Measurements from ENCODE around the gene SLC13A5. TPM values are rescaled to one million over a fixed set of nuclear protein-coding genes. Genes with fewer than 3 reads are reported as not detected.

The SLC13A5 gene
- total and polyA plus RNA-seq, 4 donors: 88.4 to 399 (median 244) TPM

DNA sequence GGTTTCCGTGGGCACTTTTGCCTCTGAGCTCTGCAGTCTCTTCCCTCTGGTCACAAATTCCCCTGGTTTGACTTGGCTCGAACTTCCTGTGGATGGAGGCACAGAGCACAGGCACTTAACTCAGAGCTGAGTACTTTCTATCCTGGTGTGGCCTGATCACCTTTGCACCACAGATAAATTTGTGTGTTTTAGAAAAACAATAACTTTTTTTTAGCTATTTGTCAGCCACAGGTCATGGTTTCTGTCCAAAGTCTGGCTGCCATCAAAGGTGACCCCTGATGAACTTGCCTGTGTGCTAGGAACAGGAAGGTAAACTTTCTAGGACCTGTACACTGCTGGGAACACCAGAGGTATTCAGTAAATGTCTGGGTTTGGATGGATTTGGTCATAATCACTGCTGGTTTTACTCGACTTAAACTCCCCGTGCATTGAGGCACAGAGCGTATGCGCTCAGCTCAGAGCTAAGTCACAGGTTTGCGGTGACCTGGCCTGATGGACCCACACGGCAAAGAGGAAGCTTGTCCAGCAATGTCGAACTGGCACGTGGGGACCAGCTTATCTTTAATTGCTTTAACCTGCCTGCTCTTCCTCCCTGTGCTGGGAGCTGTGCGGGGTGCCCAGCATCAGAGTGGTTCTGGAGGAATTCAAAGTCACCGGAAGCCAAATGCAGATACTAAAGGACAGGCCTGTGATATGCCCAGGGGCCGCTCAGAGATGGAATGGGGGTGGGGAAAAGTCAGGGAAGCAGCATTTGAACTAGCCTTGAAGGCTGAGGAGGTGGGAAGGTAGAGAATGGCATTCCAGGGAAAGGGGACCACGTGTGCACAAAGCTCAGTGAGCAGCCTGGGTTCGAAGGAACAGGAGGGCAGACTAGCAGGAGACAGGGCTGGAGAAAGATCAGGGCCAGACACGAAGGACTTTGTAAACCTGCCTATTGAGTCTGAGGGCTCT lies 12.9 kb downstream of the SLC13A5 start (continued):
- TF ChIP-seq NR2F2 (IDR thresholded peaks at IDR 0.05) (peak; percentile 96), HNF4A (conservative IDR thresholded peaks at IDR 0.05) (peak; percentile 98 to 99), TAF1 (conservative IDR thresholded peaks at IDR 0.05) (no peak), GABPA (IDR thresholded peaks at IDR 0.05 in 1 of 2, conservative IDR thresholded peaks at IDR 0.05 in 1 of 2) (peak in 1 of 2 donors; percentile 69), YY1 (IDR thresholded peaks at IDR 0.05) (peak; percentile 92), HNF4G (IDR thresholded peaks at IDR 0.05) (peak; percentile 96), JUND (IDR thresholded peaks at IDR 0.05) (peak; percentile 85 to 91), MAX (IDR thresholded peaks at IDR 0.05) (peak; percentile 92)
- TF ChIP-seq, protein P1, sequence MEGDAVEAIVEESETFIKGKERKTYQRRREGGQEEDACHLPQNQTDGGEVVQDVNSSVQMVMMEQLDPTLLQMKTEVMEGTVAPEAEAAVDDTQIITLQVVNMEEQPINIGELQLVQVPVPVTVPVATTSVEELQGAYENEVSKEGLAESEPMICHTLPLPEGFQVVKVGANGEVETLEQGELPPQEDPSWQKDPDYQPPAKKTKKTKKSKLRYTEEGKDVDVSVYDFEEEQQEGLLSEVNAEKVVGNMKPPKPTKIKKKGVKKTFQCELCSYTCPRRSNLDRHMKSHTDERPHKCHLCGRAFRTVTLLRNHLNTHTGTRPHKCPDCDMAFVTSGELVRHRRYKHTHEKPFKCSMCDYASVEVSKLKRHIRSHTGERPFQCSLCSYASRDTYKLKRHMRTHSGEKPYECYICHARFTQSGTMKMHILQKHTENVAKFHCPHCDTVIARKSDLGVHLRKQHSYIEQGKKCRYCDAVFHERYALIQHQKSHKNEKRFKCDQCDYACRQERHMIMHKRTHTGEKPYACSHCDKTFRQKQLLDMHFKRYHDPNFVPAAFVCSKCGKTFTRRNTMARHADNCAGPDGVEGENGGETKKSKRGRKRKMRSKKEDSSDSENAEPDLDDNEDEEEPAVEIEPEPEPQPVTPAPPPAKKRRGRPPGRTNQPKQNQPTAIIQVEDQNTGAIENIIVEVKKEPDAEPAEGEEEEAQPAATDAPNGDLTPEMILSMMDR (IDR thresholded peaks at IDR 0.05; ENCODE audit: low read depth, low read length, missing input control): no peak

DNA sequence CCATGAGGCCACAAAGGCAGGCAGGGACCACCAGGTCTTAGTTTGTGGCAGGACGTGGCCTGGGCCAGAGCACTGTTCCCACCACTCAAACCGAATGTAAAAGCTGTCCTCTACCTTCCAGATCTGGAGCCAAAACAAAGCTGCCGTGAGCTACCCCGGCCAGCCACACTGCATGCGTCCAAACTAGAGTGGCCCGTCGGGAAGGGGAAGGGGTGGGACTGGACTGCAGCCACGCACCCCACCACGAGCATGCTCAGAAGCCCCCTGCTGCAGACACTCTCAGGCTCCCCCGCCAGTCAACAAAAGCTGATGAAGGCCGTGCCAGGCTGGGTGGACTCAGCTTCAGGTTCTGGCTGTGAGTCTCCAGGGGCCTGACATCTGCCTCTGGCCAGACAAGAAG lies 15.2 kb downstream of the SLC13A5 start:
- H3K9ac ChIP-seq (ENCODE audit: low read depth in 1 of 2, low read length in 2 of 2): no peak overlapping the region
- H3K27ac ChIP-seq (ENCODE audit: low read depth in 1 of 2, low read length in 2 of 2): peak overlapping the region in 1 of 2 donors; percentile 13
- H3K36me3 ChIP-seq (ENCODE audit: control insufficient read depth in 4 of 4, insufficient read depth in 3 of 4, low read depth in 1 of 4, low read length in 3 of 4): peaks cover 7 to 45% (median 36%) of the 10 kb centered on the region in 4 donors
- peaks cover 24 to 48% (median 40%) of the 10 kb centered on the region in 4 donors for H3K4me1 ChIP-seq (ENCODE audit: control insufficient read depth in 4 of 4, insufficient read depth in 4 of 4, low read length in 3 of 4)
- no peaks in the 10 kb centered on the region for H3K9me3 ChIP-seq (ENCODE audit: control insufficient read depth in 4 of 4, low read length in 3 of 4)
- TF ChIP-seq YY1 (IDR thresholded peaks at IDR 0.05): no peak
- no peak for TF ChIP-seq HNF4G (IDR thresholded peaks at IDR 0.05)
- TF ChIP-seq, protein P2, sequence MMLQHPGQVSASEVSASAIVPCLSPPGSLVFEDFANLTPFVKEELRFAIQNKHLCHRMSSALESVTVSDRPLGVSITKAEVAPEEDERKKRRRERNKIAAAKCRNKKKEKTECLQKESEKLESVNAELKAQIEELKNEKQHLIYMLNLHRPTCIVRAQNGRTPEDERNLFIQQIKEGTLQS (IDR thresholded peaks at IDR 0.05): no peak
- no peak for TF ChIP-seq RAD21 (IDR thresholded peaks at IDR 0.05)
- TF ChIP-seq NR2F2 (IDR thresholded peaks at IDR 0.05): no peak
- TF ChIP-seq TAF1 (conservative IDR thresholded peaks at IDR 0.05): no peak
- TF ChIP-seq SP1 (IDR thresholded peaks at IDR 0.05): no peak
- no peak for TF ChIP-seq RXRA (IDR thresholded peaks at IDR 0.05)
- no peak for TF ChIP-seq FOXA1 (IDR thresholded peaks at IDR 0.05)
- TF ChIP-seq GABPA (IDR thresholded peaks at IDR 0.05 in 1 of 2, conservative IDR thresholded peaks at IDR 0.05 in 1 of 2): no peak
- TF ChIP-seq, protein P3, sequence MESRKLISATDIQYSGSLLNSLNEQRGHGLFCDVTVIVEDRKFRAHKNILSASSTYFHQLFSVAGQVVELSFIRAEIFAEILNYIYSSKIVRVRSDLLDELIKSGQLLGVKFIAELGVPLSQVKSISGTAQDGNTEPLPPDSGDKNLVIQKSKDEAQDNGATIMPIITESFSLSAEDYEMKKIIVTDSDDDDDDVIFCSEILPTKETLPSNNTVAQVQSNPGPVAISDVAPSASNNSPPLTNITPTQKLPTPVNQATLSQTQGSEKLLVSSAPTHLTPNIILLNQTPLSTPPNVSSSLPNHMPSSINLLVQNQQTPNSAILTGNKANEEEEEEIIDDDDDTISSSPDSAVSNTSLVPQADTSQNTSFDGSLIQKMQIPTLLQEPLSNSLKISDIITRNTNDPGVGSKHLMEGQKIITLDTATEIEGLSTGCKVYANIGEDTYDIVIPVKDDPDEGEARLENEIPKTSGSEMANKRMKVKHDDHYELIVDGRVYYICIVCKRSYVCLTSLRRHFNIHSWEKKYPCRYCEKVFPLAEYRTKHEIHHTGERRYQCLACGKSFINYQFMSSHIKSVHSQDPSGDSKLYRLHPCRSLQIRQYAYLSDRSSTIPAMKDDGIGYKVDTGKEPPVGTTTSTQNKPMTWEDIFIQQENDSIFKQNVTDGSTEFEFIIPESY (IDR thresholded peaks at IDR 0.05): no peak
- no peak for TF ChIP-seq EGR1 (IDR thresholded peaks at IDR 0.05; ENCODE audit: low read depth in 2 of 2)
- TF ChIP-seq JUND (IDR thresholded peaks at IDR 0.05): no peak
- no peak for TF ChIP-seq MAX (IDR thresholded peaks at IDR 0.05)
- TF ChIP-seq, protein P1 (IDR thresholded peaks at IDR 0.05; ENCODE audit: low read depth, low read length, missing input control): no peak
- TF ChIP-seq, protein P4, sequence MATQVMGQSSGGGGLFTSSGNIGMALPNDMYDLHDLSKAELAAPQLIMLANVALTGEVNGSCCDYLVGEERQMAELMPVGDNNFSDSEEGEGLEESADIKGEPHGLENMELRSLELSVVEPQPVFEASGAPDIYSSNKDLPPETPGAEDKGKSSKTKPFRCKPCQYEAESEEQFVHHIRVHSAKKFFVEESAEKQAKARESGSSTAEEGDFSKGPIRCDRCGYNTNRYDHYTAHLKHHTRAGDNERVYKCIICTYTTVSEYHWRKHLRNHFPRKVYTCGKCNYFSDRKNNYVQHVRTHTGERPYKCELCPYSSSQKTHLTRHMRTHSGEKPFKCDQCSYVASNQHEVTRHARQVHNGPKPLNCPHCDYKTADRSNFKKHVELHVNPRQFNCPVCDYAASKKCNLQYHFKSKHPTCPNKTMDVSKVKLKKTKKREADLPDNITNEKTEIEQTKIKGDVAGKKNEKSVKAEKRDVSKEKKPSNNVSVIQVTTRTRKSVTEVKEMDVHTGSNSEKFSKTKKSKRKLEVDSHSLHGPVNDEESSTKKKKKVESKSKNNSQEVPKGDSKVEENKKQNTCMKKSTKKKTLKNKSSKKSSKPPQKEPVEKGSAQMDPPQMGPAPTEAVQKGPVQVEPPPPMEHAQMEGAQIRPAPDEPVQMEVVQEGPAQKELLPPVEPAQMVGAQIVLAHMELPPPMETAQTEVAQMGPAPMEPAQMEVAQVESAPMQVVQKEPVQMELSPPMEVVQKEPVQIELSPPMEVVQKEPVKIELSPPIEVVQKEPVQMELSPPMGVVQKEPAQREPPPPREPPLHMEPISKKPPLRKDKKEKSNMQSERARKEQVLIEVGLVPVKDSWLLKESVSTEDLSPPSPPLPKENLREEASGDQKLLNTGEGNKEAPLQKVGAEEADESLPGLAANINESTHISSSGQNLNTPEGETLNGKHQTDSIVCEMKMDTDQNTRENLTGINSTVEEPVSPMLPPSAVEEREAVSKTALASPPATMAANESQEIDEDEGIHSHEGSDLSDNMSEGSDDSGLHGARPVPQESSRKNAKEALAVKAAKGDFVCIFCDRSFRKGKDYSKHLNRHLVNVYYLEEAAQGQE (IDR thresholded peaks at IDR 0.05): no peak
- no peak for TF ChIP-seq HNF4A (conservative IDR thresholded peaks at IDR 0.05)
- TF ChIP-seq FOXA2 (IDR thresholded peaks at IDR 0.05): no peak
- no peak overlapping the region for H3K4me3 ChIP-seq (ENCODE audit: low read depth in 1 of 3, low read length in 3 of 3)
- H3K27me3 ChIP-seq (ENCODE audit: control insufficient read depth in 4 of 4, insufficient read depth in 4 of 4, low read length in 3 of 4): no peaks in the 10 kb centered on the region
- DNase-seq (ENCODE audit: low spot score): no peak
- WGBS: 86% methylated on average over 11 of the region's 11 CpGs

Data from liver (tissue), 9 donors.